H1 (cell line): ENCODE results near the gene COL11A2. TPM values are rescaled to one million over a fixed set of nuclear protein-coding genes. Genes with fewer than 3 reads are reported as not detected.

ENCODE experiments used
- polyA plus RNA-seq, 7 experiments: library from polyadenylated mRNA; depleted of rRNA in 3 of 7; stranded (reverse) in 5 of 7; unstranded in 2 of 7; fragments of >200 nt in 5 of 7; fragments of 200-250 nt in 2 of 7; gene quantifications; 1 replicate in 5 of 7; 2 replicates in 1 of 7; 4 replicates in 1 of 7; pipeline versions ENCODE4 v1.2.1 to v1.2.3, GENCODE V29; 2011 to 2013; ENCODE audit warnings: missing spikeins in 2 of 7, mixed read lengths in 2 of 7
- total RNA-seq: library from RNA; stranded (reverse); fragmentation: NEBNext Ultra II Directional; extraction: Animal tissue kit (Norgen Biotek cat#: 25700); gene quantifications from 2 replicates; pipeline ENCODE4 v1.2.1, GENCODE V29; 2021
- TF ChIP-seq, protein P1 (sequence below), 3 experiments: IDR thresholded peaks; 1 replicate in 2 of 3; 2 replicates in 1 of 3; pipeline versions ENCODE4 v1.5.1 to v1.6.1; 2011; ENCODE audit warnings: low read length in 3 of 3, mild to moderate bottlenecking in 3 of 3, inconsistent platforms in 2 of 3, low read depth in 1 of 3, moderate library complexity in 1 of 3; ENCODE audit not compliant: insufficient read depth in 1 of 3; ENCODE audit errors: control extremely low read depth in 1 of 3

COL11A2 gene
- total and polyA plus RNA-seq, 2 of the 8 experiments (the other 6 are each of a cell fraction or from before 2014, with no cell fraction given) = 2.8 to 3.8 TPM

DNA sequence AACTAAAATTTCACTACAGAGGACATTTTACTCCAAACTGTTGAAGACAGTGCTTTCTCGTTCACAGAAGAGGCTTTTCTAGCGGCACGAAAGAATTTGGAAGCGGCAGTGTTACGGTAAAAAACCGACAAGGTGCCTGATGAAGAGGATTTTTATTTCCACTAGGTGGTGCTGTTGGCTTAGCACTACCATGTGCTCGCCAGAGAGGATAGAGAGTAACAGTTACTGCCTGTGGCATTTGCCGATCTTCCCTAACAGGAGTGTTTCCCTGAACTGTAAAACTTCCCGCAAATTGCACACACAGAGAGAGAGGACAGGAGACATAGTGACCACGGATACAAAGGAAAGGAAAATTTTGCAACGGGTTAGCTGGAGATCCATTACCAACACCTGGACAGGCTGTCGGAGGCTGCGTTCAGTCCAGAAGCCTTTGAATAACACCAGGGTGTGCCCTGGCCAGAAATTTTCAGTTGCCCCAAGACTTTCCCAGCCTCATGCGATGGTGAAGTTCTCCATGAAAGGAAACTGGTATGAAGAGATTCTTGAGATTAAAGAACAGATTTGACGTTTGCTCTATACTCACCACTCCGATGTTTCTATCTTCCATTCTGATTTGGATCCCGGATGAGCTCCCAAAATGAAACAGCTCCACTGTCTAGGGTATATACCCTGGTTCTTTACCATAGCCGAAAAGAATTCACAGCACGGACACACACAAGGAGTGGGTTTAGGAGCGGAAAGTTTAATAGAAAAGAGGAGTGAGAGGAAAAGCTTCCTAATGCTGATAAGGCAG, 68.3 kb downstream of the COL11A2 start (continued):
- TF ChIP-seq, protein P1, sequence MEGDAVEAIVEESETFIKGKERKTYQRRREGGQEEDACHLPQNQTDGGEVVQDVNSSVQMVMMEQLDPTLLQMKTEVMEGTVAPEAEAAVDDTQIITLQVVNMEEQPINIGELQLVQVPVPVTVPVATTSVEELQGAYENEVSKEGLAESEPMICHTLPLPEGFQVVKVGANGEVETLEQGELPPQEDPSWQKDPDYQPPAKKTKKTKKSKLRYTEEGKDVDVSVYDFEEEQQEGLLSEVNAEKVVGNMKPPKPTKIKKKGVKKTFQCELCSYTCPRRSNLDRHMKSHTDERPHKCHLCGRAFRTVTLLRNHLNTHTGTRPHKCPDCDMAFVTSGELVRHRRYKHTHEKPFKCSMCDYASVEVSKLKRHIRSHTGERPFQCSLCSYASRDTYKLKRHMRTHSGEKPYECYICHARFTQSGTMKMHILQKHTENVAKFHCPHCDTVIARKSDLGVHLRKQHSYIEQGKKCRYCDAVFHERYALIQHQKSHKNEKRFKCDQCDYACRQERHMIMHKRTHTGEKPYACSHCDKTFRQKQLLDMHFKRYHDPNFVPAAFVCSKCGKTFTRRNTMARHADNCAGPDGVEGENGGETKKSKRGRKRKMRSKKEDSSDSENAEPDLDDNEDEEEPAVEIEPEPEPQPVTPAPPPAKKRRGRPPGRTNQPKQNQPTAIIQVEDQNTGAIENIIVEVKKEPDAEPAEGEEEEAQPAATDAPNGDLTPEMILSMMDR (IDR thresholded peaks at IDR 0.05; ENCODE audit: control extremely low read depth in 1 of 3, insufficient read depth in 1 of 3, low read depth in 1 of 3, low read length in 3 of 3) = peak; percentile 12 to 63 (median 52)
